ENCODE data around the gene RAD50.

Gene RAD50

GRCh38 chr5:132677682-132678400 lies 121.1 kb downstream of the RAD50 start:
- no peak for ATAC-seq
- TF ChIP-seq ZFP3 (CRISPR knock-in tag; IDR thresholded peaks at IDR 0.05) (no peak), PPARA (CRISPR knock-in tag; IDR thresholded peaks at IDR 0.05; ENCODE audit: borderline replicate concordance) (no peak), ISL1 (CRISPR knock-in tag; IDR thresholded peaks at IDR 0.05) (no peak), BACH2 (CRISPR knock-in tag; IDR thresholded peaks at IDR 0.05; ENCODE audit: borderline replicate concordance) (no peak), CSRNP3 (CRISPR knock-in tag; IDR thresholded peaks at IDR 0.05) (no peak), ARNTL (CRISPR knock-in tag; IDR thresholded peaks at IDR 0.05; ENCODE audit: borderline replicate concordance, low read depth) (no peak), SNAI2 (CRISPR knock-in tag; IDR thresholded peaks at IDR 0.05) (no peak), ZC3H10 (CRISPR knock-in tag; IDR thresholded peaks at IDR 0.05) (no peak)

GRCh38 chr5:132678735-132679134 lies 122.0 kb downstream of the RAD50 start:
- TF ChIP-seq TCF4 (CRISPR knock-in tag; IDR thresholded peaks at IDR 0.05; ENCODE audit: borderline replicate concordance) (no peak), ZNF565 (CRISPR knock-in tag; conservative IDR thresholded peaks at IDR 0.05; ENCODE audit: low read depth) (no peak), ARNTL (CRISPR knock-in tag; IDR thresholded peaks at IDR 0.05; ENCODE audit: borderline replicate concordance, low read depth) (no peak), ESRRG (CRISPR knock-in tag; IDR thresholded peaks at IDR 0.05) (no peak), TSHZ2 (CRISPR knock-in tag; IDR thresholded peaks at IDR 0.05) (no peak)
- ATAC-seq, result no peak

GRCh38 chr5:132679166-132679565 lies 122.4 kb downstream of the RAD50 start:
- ATAC-seq, result no peak
- TF ChIP-seq ZFP3 (CRISPR knock-in tag; IDR thresholded peaks at IDR 0.05) (no peak), BACH2 (CRISPR knock-in tag; IDR thresholded peaks at IDR 0.05; ENCODE audit: borderline replicate concordance) (no peak), ESRRG (CRISPR knock-in tag; IDR thresholded peaks at IDR 0.05) (no peak), ZNF565 (CRISPR knock-in tag; conservative IDR thresholded peaks at IDR 0.05; ENCODE audit: low read depth) (no peak), ZFP30 (CRISPR knock-in tag; IDR thresholded peaks at IDR 0.05) (no peak), POU6F1 (CRISPR knock-in tag; IDR thresholded peaks at IDR 0.05; ENCODE audit: borderline replicate concordance, low read depth) (no peak), RARB (CRISPR knock-in tag; IDR thresholded peaks at IDR 0.05) (no peak), ISL1 (CRISPR knock-in tag; IDR thresholded peaks at IDR 0.05) (no peak), CSDC2 (CRISPR knock-in tag; IDR thresholded peaks at IDR 0.05) (no peak), OSR1 (CRISPR knock-in tag; IDR thresholded peaks at IDR 0.05) (no peak), ZNF70 (CRISPR knock-in tag; IDR thresholded peaks at IDR 0.05) (no peak), TCF4 (CRISPR knock-in tag; IDR thresholded peaks at IDR 0.05; ENCODE audit: borderline replicate concordance) (no peak), ZNF8 (CRISPR knock-in tag; IDR thresholded peaks at IDR 0.05) (no peak), PATZ1 (CRISPR knock-in tag; IDR thresholded peaks at IDR 0.05; ENCODE audit: borderline replicate concordance) (no peak), CSRNP3 (CRISPR knock-in tag; IDR thresholded peaks at IDR 0.05) (no peak), SNAI2 (CRISPR knock-in tag; IDR thresholded peaks at IDR 0.05) (no peak)

Measured in SK-N-SH treated with all-trans-retinoic acid at 6 μM for 48 hours (cell line).